ENCODE results near the gene ARHGEF37.
"Not testable (repeated sequence)": the region's sequence is repeated elsewhere in the genome, so short reads cannot be mapped to it uniquely, and the experiment has no call there.

Gene ARHGEF37

GRCh38 chr5:149649730-149650129 is 68.4 kb downstream of the ARHGEF37 start:
- not testable (repeated sequence) for DNase-seq

GRCh38 chr5:149651686-149652085 is 70.4 kb downstream of the ARHGEF37 start:
- DNase-seq = no peak

- no peak for DNase-seq
Observed at GRCh38 chr5:149652697-149653096, 71.4 kb downstream of the ARHGEF37 start.

- no peak for DNase-seq
Observed at GRCh38 chr5:149654231-149654630, 72.9 kb downstream of the ARHGEF37 start.

GRCh38 chr5:149654883-149655505 is 73.7 kb downstream of the ARHGEF37 start:
- DNase-seq = no peak

- DNase-seq = no peak
Observed at GRCh38 chr5:149656576-149657182, 75.4 kb downstream of the ARHGEF37 start.

GRCh38 chr5:149657324-149657723 is 76.0 kb downstream of the ARHGEF37 start:
- DNase-seq = no peak

GRCh38 chr5:149658299-149658698 is 77.0 kb downstream of the ARHGEF37 start:
- no peak for DNase-seq

- DNase-seq = no peak
Observed at GRCh38 chr5:149664083-149664482, 82.8 kb downstream of the ARHGEF37 start.

GRCh38 chr5:149664666-149665415 is 83.5 kb downstream of the ARHGEF37 start:
- no peak for DNase-seq

GRCh38 chr5:149665416-149666175 is 84.3 kb downstream of the ARHGEF37 start:
- DNase-seq = no peak

- DNase-seq = peak; percentile 33
Observed at GRCh38 chr5:149666212-149666852, 85.0 kb downstream of the ARHGEF37 start.

- DNase-seq = peak; percentile 12
Observed at GRCh38 chr5:149667084-149667828, 86.0 kb downstream of the ARHGEF37 start.

- no peak for DNase-seq
Observed at GRCh38 chr5:149667829-149668330, 86.6 kb downstream of the ARHGEF37 start.

GRCh38 chr5:149669273-149669672 is 88.0 kb downstream of the ARHGEF37 start:
- DNase-seq = not testable (repeated sequence)

GRCh38 chr5:149671544-149671943 is 90.2 kb downstream of the ARHGEF37 start:
- no peak for DNase-seq

GRCh38 chr5:149672701-149673476 is 91.6 kb downstream of the ARHGEF37 start:
- DNase-seq = no peak

- DNase-seq = no peak
Observed at GRCh38 chr5:149674686-149675085, 93.4 kb downstream of the ARHGEF37 start.

GRCh38 chr5:149675610-149676201 is 94.4 kb downstream of the ARHGEF37 start:
- no peak for DNase-seq

- DNase-seq = no peak
Observed at GRCh38 chr5:149677731-149678130, 96.4 kb downstream of the ARHGEF37 start.

Data from fibroblast of upper back skin (primary cell).